GM18873 (cell line): ENCODE measurements around the gene BLM.

Experiments
- ATAC-seq: cut with Tn5 transposase; IDR thresholded peaks from one replicate; pipeline ENCODE4 v1.9.1; 2021; ENCODE audit warnings: mild to moderate bottlenecking, moderate library complexity, moderate number of reproducible peaks; ENCODE audit not compliant: unreplicated experiment, low FRiP score

BLM gene

DNA sequence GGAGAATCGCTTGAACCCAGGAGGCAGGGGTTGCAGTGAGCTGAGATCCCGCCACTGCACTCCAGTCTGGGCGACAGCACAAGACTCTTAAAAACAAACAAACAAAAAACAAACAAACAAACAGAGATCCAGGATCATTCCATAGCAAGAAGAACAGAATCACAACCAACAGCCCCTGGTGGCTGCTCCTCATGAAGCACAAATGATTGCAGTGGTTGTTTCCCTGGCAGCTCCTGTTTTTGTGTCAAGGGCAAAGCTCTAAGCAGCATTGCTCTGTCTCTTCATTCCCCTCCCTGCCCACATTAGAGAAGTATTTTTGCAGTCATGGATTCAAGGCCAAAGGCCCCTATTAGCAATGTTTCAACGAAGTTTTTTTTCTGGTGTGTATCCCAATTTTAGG lies 25.8 kb upstream of the BLM start:
- no peak for ATAC-seq

DNA sequence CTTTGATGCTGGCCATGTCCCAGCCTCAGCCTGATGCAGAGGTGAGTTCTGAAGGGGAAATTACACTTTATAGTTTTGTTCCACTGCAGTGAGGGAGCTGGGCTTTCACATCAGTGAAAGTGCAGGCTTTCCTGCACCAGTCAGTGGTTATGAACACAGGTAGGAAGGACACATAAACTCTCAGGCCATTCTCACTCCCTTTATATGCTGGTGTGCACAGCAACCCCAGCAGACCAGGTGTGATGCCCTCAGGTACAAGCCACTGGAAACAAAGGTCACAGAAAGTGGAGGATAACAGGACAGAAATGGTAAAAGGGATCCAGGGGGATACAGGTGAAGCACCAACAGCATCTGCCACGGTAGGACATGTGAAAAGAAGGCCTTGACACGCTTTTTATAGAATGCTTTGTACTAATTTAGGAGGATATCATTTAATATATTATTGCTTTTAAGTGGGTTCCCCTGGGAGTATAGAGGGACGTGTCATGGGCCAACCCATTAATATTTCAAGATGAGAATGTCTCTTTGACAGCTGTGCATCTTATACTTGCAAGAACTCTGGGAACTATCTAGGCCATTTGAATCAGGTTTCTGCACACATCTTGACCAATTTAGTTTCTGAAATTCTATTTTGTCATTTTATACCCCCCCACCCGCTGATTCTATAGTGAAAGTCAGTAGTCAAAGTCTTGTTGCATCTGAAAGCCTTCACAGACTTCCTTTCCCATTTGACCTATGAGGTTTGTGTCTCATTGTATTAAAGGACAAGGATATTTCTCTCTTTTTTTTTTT lies 25.0 kb upstream of the BLM start:
- no peak for ATAC-seq

DNA sequence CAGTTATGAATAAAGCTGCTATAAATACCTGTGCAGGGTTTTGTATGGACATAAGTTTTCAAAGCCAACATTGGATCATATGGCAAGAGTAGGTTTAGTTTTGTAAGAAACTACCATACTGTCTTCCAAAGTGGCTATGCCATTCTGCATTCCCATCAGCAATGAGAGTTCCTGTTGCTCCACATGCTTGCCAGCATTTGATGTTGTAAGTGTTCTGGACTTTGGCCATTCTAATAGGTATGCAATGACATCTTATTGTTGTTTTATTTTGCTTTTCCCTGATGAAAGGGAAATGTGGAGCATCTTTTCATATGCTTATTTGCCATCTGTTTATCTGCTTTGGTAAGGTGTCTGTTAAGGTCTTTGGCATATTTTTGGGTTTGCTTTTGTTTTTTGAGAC lies 22.2 kb upstream of the BLM start:
- ATAC-seq = no peak

DNA sequence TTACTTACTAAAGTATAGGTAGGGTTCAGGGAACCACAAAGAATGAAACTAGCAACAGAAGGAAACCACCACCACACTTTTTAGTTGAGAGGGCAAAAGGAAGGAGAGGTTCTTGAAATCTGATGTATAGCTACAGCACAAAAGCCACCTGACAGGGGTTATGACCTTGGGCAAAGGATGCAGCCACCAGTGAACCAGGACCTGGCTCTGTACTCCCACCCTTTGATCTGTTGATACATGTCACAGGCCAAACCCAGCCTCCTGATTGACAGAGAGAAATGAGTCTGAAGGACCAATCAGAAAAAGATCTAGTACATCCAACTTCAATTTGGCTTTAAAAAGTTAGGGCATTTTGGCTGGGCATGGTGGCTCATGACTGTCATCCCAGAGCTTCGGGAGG lies 20.0 kb upstream of the BLM start:
- no peak for ATAC-seq

DNA sequence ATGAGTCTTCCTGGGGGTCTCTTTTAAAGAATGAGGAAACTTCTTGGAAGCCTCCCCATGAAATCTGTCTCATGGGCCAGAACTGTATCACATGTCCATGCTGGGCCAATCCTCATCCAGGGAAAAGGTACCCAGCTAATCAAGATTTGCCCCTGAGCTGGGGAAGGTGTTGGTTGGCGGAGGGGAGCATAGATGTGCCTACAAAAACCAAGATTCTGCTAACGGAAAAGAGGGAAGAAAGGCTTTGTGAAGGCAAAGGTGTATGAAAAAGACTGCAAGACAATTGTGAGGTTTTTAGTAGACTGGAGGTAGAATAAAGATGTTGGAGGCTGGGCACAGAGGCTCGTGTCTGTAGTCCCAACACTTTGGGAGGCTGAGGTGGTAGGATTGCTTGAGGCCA lies 18.5 kb upstream of the BLM start:
- no peak for ATAC-seq

DNA sequence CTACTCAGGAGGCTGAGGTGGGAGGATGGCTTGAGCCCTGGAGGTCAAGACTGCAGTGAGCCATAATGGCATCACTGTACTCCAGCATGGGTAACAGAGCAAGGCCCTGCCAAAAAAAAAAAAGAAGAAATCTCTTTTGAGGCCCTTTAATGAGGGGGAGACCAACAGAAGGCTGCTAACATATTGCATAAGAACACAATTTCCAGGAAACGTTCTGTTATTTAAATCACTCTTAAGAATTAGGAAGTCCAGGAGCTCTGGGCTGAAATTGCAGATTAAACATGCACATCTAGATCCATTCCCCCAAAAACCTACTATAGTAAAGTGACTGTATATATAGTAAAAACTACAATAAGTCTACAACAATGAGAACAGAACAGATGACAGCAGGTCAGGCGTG lies 16.1 kb upstream of the BLM start:
- no peak for ATAC-seq

DNA sequence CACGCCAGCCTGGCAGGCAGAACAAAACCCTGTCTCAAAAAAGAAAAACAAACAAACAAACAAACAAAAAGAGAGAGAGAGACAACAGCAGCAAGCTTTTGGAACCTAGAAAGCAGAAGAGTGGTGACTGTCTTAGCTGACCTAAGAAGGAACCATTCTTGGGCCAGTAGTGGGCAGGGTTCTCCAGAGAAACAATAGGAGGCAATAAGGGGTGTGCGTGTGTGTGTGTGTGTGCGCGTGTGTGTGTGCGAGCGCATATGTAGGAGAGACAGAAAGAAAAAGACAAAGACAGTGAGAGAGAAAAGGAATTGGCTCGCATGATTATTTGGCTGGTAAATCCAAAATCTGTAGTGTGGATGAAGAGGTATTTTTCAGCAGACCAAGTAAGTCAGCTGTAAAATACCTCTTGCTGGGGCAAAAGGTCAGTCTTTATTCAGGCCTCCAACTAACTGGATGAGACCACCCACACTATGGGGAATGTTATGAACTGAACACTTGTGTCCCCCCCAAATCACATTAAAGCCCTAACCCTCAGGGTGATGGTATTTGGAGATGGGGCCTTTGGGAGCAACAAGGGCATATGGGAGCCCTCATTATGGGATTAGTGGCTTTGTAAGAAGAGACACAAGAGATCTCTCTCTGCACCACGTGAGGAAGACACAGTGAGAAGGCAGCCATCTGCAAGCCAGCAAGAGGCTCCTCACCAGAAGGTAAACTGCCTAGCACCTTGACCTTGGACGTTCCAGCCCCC lies 15.1 kb upstream of the BLM start:
- no peak for ATAC-seq

DNA sequence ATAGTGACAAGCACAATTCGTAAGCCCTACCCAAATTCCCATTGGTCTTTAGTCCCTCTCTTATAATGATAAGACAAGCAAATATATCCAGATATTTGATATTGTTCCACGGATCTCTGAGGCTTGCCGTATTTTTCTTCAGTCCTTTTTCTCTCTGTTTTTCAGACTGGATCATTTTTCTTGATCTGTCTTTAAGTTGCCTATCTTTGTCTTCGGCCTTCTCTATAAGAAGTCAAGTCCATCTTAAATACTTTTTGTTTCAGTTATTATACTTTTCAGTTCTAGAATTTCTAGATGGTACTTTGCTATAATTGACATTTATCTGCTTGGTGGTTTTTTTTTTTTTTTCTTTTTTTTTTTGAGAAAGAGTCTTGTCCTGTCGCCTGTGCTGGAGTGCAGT lies 13.7 kb upstream of the BLM start:
- no peak for ATAC-seq

DNA sequence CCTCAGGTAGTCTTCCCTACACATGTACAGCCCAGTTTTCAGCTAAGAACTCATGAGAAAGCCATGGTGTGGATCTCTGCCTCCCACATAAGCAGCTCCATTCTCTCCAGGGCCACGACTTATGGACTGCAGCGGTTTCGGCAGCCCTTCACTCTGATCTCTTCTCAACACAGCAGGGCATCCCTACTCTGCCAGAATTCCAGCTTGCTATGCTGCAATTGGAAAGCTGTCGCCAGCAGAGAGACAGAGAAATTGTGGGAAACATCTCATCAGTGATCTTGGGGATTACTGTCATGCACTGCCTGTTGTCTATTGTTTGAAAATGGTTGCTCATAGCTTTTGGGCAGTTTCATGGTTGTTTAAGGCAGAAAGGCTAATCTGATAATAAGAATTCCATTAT lies 11.9 kb upstream of the BLM start:
- no peak for ATAC-seq

DNA sequence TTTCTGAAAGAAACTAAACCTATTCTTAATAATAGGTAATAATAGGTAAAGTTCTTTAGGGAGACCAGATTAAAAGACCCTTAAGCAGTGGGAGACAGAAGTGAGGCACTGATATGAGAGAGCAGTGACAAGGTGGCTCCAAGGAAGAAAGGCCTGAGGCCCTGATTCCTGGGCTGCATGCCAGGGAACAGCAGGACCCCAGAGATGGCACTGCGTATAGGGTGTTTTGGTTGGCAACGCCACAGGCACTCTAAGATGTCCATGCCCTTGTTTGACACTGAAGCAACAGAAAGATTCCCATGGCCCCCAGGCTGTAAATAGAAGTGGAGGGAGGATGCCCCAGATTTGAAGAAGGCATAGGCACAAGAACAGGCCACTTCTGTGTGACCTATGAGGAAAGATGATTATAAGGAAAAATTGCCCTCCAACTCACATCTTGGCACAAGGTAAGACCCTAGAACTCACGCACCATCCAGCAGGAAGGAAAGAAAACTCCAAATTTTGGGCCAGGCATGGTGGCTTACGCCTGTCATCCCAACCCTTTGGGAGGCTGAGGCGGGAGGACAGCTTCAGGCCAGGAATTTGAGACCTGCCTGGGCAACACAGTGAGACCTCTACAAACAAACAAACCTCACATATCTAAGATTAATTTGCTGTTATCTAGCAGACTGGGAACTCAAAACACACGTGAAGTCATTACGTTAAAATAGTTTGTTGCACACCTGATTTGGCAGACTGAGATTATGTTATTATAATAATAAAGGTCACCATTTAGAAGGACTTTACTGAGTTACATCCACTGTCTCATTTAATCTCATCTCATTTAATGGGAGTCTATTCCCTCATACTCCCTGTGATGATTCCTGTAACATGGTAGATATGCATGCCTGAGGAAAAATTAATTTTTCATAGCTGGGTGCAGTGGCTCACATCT lies 10.5 kb upstream of the BLM start:
- no peak for ATAC-seq

DNA sequence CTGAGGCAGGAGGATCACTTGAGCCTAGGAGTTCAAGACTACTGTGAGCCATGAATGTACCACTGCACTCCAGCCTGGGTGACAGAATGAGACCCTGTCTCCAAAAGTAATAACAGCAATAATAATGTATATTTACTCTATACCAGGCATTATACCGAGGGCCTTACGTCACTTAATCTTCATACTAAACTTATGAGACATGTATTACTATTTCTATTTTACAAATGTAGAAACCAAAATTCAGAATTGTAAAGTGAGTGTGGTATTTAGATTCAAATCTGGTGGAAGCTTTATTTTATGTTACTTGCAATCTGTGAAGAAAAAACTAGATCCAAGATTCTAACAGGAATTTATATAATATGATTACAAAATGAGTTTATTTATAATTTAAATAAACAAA lies 9.7 kb upstream of the BLM start:
- no peak for ATAC-seq

DNA sequence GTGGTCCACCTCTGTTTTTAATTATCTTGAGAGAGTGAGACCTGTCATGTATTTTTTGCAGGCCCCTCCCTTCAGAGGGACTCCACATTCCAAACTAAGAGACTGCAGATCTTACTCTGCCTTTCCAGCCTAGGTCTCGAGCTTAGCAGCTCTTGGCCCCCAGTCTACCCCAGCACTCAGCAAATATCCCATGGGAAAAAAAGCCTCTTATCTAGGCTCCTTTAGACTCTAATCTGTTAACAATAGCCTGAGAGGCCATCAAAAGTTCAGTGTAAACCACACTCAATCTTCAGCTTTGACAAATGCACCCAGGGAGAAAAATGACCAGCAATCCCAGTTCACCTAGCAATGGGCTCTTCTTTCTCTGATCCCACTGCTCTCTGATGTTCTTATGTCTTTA lies 8.6 kb upstream of the BLM start:
- ATAC-seq = no peak

DNA sequence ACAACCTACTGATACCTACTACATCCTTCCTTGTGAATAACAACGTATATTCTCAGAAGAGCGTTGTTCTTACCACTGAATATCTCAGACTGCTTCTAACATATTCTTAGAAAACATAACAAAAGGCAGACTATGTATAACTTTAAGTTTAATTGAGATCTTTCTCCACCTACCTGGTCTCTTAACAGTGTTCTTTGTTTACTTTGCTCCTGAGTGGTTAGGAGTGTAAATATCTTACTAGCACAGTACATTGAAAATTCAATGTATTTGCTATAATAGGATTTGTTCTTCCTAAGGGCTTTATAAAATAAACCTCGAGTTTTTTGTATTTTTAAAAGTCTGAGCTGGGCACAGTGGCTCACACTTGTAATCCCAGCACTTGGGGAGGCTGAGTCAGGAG lies 7.9 kb upstream of the BLM start:
- no peak for ATAC-seq

DNA sequence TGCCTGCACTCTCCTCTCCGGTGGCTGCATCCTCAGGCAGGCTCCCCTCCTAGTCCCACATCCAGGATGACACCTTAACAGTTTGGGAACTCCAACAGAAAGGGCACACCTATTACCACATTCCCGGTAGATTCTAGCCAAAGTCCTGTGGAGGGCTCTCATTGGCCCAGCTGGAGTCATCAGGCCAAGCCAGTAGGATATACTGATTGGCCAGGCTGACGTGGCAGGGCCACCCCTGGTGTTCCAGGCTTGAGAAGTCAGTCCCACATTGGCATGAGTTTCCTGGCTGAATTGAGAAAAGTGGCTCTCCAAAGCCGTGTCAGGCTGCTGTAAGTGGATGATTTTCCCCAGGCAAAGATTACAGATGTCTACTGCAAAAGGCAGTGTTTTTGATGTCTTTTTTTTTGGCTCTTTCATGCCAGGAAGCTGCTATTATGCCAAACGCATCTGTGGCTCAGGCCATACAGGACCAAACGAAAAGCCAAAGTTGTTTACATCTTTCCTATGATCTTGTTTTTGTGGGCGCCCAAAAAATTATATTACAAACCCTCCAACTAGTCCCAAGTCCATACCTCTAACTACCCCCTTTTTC lies 6.6 kb upstream of the BLM start:
- ATAC-seq = no peak

DNA sequence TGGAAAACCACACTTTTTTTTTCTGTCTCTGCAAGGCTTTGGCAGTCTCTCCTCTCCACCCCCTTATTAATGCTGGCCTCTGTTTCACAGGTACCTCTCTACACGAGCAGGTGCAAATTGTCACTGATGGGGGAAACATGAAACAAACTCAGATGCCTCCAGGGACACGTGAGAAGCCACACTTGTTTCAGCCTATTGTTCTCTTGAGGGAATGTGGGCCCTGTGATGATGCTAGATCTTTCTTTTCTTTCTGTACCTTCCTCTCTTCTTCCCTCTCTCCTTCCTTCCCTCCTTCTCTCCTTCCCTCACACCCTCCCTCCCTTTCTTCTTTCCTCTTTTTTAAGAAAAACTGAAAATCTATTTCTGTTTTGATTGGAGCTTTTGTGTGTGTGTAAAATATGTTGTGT lies 5.7 kb upstream of the BLM start:
- no peak for ATAC-seq

DNA sequence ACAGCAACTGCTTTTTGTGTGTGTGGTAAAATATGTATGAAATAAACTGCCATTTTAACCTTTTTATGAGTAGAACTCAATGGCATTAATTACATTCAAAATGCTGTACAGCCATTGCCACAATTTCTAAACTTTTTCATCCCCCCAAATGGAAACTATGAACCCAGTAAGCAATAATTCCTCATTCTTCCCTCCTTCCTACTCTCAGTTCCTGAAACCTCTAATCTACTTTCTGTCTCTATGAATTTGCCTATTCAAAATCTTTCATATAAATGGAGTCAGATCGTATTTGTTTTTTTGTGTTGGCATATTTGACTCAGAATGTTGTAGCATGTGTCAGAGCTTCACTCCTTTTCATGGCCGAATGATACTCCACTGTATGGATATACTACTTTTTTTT lies 5.3 kb upstream of the BLM start:
- ATAC-seq = no peak

DNA sequence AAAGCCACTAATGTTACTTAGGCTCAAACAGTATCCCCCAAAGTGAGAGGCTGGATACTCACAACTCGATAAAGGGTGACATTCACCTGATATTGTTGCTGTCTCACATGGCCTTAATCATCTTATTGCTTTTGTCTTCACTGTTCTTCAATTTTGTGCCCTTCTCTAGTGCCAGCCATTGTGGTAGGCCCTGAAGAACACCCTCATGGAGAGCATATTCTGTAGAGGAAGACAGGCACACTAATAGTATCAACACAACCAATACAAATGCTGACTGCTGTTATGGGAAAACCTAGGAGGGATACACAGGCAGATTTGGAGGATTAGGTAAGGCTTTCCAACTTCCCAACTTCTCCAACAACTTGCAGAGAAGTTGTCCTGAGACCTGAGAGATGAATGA lies 4.1 kb upstream of the BLM start:
- ATAC-seq = no peak

DNA sequence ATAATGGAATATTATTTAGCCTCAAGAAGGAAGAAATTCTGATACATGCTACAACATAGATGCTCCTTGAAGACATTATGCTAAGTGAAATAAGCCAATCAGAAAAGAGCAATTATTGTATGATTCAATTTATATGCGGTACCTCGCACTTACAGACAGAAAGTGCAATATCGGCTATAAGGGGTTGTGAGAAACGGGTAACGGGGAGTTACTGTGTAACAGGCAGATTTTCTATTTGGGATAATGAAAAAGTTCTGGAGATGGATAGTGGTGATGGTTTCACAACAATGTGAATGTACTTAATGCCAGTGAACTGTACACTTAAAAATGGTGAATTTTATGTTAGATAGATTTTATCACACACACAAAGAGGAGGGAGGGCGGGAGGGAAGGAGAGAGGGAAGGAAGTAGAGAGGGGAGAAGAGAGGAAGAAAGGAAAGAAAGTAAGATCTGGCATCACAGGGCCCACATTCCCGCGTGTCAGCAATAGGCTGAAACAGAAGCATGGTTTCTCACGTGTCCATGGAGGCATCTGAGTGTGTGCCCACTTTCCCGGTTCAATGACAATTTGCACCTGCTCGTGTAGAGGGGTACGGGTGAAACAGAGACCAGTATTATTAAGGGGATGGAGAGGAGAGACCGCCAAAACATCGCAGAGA lies 700 bp upstream of the BLM start:
- ATAC-seq = no peak

DNA sequence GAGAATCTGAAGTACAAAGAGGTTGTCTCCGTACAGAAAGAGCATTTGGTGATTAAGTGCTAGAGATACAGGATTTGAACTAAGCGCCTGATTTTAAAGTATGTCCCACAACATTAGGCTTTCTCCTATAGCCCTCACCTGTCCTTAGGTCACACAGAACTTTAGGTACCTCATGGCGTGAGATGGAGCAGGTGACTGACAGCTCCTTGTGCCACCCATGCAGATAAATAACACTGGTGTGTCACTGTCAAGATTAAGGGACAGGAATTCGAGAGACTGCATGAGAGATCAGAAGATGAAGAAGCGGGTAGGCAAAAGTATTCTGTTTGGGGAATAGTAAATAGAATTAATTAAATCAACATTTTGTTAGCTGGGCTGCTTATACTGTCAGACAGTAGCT lies 1.1 kb downstream of the BLM start:
- no peak for ATAC-seq

DNA sequence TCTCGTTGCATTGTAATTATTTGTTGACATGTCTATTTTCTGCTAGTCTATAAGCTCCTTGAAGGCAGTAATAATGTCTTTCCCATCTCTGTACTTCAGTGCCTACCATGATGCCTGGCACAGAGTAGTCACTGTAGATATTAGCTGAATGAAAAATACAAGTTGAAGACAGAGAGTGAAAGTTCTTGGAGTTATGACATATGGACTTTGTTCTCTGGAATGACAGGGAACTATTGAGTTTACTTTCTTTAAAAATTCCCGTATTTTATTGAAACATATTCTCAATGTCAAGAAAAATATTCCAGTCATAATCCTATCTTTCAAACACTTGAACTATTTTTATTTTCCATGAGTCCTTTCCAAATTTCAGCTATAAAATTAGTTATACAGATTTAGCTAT lies 3.0 kb downstream of the BLM start:
- ATAC-seq = no peak
